GM10266 (cell line): ENCODE data around the gene CFD.

Experiments
- DNase-seq: peaks from one replicate; pipeline ENCODE4 v3.0.0; 2012; ENCODE audit errors: extremely low spot score
- TF ChIP-seq, protein P1 (sequence below): IDR thresholded peaks from 2 replicates; pipeline ENCODE4 v1.5.1; 2012; ENCODE audit warnings: mild to moderate bottlenecking, low read depth; ENCODE audit not compliant: control insufficient read depth, insufficient read depth; ENCODE audit errors: missing control alignments

Gene CFD

DNA sequence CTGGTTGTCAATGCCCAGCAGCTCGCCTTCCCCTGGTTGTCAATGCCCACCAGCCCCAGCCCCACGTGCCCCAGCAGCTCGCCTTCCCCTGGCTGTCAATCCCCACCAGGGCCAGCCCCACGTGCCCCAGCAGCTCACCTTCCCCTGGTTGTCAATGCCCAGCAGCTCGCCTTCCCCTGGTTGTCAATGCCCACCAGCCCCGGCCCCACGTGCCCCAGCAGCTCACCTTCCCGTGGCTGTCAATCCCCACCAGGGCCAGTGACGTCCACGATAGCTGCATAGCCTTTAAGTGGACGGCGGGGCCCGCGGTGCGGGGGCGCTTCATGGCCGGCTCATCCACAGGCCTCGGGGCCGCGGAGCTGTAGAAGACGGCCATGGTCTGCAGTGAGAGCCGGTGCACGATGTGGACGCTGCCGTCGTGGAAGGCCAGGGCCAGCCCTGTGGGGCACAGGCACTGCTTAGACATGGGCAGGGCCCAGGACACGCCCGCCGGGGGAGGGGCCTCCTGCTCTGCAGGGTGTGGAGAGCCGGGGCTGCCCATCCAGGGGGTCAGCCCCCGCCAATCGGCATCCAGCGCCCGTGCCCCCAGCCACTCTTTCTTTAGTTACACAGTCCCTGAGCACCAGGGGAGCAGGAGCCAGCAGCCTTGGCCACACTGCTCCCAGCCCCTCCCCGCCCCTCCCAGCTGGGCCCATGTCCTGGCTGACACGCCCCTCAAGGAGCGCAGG lies 20.4 kb downstream of the CFD start:
- DNase-seq, result no peak
- TF ChIP-seq, protein P1, sequence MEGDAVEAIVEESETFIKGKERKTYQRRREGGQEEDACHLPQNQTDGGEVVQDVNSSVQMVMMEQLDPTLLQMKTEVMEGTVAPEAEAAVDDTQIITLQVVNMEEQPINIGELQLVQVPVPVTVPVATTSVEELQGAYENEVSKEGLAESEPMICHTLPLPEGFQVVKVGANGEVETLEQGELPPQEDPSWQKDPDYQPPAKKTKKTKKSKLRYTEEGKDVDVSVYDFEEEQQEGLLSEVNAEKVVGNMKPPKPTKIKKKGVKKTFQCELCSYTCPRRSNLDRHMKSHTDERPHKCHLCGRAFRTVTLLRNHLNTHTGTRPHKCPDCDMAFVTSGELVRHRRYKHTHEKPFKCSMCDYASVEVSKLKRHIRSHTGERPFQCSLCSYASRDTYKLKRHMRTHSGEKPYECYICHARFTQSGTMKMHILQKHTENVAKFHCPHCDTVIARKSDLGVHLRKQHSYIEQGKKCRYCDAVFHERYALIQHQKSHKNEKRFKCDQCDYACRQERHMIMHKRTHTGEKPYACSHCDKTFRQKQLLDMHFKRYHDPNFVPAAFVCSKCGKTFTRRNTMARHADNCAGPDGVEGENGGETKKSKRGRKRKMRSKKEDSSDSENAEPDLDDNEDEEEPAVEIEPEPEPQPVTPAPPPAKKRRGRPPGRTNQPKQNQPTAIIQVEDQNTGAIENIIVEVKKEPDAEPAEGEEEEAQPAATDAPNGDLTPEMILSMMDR, result no peak

GRCh38 chr19:881385-882071 lies 22.1 kb downstream of the CFD start:
- no peak for DNase-seq
- TF ChIP-seq, protein P1, result no peak

- no peak for DNase-seq
- TF ChIP-seq, protein P1, result no peak
Measured at GRCh38 chr19:882871-883497, 23.5 kb downstream of the CFD start.

DNA sequence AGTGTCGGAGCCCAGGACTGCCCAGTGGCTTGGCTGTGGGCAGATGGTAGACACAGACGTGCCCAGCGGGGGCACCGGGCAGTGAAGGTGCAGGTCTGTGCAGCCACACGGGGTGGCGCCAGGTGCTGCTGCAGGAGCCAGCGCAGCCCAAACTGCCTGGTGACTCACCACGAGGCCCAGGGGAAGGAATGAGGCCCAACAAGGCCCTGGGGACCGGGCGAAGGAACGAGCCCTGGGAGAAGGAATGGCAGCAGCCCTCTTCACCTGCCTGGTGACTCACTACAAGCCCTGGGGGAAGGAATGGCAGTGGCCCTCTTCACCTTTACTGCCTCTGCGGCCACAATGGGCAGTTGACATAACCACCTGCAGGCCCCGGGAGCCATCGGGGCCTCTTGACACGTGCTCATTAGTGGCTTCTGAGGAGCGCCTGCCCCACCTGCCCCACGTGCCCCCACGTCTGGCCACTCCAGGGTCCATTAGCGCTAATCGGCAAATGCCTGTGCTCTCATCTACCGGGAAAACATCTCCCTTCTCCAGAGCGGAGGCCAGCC lies 24.3 kb downstream of the CFD start:
- TF ChIP-seq, protein P1, result no peak
- DNase-seq, result no peak

- DNase-seq, result no peak
- TF ChIP-seq, protein P1, result no peak
Measured at GRCh38 chr19:884420-885211, 25.2 kb downstream of the CFD start.

GRCh38 chr19:885536-886224 lies 26.2 kb downstream of the CFD start:
- no peak for DNase-seq
- TF ChIP-seq, protein P1, result no peak
